Esophagus muscularis mucosa (tissue), 4 donors: ENCODE results near the gene PYGM. TPM values are rescaled to one million over a fixed set of nuclear protein-coding genes. Genes with fewer than 3 reads are reported as not detected.

Source experiments
- DNase-seq: peaks from one replicate; pipeline ENCODE4 v3.0.0-alpha.2; 2017; ENCODE audit errors: extremely low spot score
- H3K27ac ChIP-seq, 4 donors: fragments of 200-600 bp; sonication (generic); replicated peaks in 1 of 4; 1 replicate in 3 of 4; 2 replicates in 1 of 4; pipeline ENCODE4 v1.5.1; 2016 to 2019; ENCODE audit warnings: mild to moderate bottlenecking in 1 of 4
- H3K27me3 ChIP-seq, 4 donors: fragments of 200-600 bp; sonication (generic); one replicate each; pipeline versions ENCODE4 v1.5.1 to v1.6.0; 2016 to 2019
- H3K36me3 ChIP-seq, 4 donors: fragments of 200-600 bp; sonication (generic); one replicate each; pipeline ENCODE4 v1.5.1; 2016 to 2019
- H3K4me1 ChIP-seq, 4 donors: fragments of 200-600 bp; sonication (generic); one replicate each; pipeline ENCODE4 v1.5.1; 2016 to 2019
- H3K4me3 ChIP-seq, 4 donors: fragments of 200-600 bp; sonication (generic); 1 replicate in 2 of 4; 2 replicates in 2 of 4; pipeline ENCODE4 v1.5.1; 2016 to 2019; ENCODE audit warnings: mild to moderate bottlenecking in 4 of 4, moderate library complexity in 1 of 4
- H3K9me3 ChIP-seq, 4 donors: fragments of 200-600 bp; sonication (generic); 1 replicate in 3 of 4; 2 replicates in 1 of 4; pipeline ENCODE4 v1.5.1; 2016 to 2019
- CTCF ChIP-seq, 3 experiments: fragments of 200-600 bp in 2 of 3; fragments of 450-650 bp in 1 of 3; sonication (generic) in 2 of 3; IDR thresholded peaks; one replicate each; pipeline ENCODE4 v1.5.1; 2017 to 2019; ENCODE audit warnings: antibody characterized with exemption in 3 of 3, mild to moderate bottlenecking in 2 of 3, moderate library complexity in 1 of 3
- EP300 ChIP-seq: sonication (generic); formaldehyde crosslinking; IDR thresholded peaks from one replicate; pipeline ENCODE4 v1.6.1; 2017; ENCODE audit warnings: antibody characterized with exemption
- POLR2A ChIP-seq: fragments of 450-650 bp; IDR thresholded peaks from one replicate; pipeline ENCODE4 v1.6.1; 2017; ENCODE audit warnings: antibody characterized with exemption, moderate library complexity, mild to moderate bottlenecking, low read depth
- POLR2AphosphoS5 ChIP-seq, 2 donors: sonication (generic); formaldehyde crosslinking; IDR thresholded peaks; one replicate each; pipeline ENCODE4 v1.6.1; 2017; ENCODE audit warnings: antibody characterized with exemption in 2 of 2
- WGBS: methylation state at CpG from one replicate; pipeline ENCODE4 v1.1.5; 2018; 5-methylcytosine and 5-hydroxymethylcytosine counted together
- intact Hi-C: fragments of 100-400 bp; cut with DNase I; formaldehyde crosslinking; loops from one replicate; pipeline ENCODE4 v1.15.1; 2023
- total RNA-seq, 4 donors: library from RNA; depleted of rRNA; stranded (reverse); fragments of >200 nt; gene quantifications; one replicate each; pipeline versions ENCODE4 v1.1.0 to v1.2.1, GENCODE V29; 2016

Gene PYGM
- total RNA-seq, 4 donors from 2014 or later, result 18.4 to 57.2 (median 26.3) TPM

GRCh38 chr11:64716473-64717267, 43.1 kb downstream of the PYGM start:
- 50% methylated on average over 21 of the region's 21 CpGs for WGBS
- Histone ChIP-seq H3K27ac (no peak overlapping the region), H3K4me3 (no peak overlapping the region), H3K9me3 (no peaks in the 10 kb centered on the region), H3K36me3 (no peaks in the 10 kb centered on the region), H3K27me3 (peaks cover 0 to 99% (median 51%) of the 10 kb centered on the region in 4 donors), H3K4me1 (peaks cover 6 to 23% (median 19%) of the 10 kb centered on the region in 4 donors)
- DNase-seq, result no peak
- TF ChIP-seq CTCF (IDR thresholded peaks at IDR 0.05) (no peak), POLR2A (no peak), POLR2AphosphoS5 (IDR thresholded peaks at IDR 0.05) (no peak), EP300 (no peak)
- intact Hi-C loops, result no loop called here

- TF ChIP-seq EP300, result no peak
- no peak for TF ChIP-seq POLR2A
- no peak for TF ChIP-seq CTCF (IDR thresholded peaks at IDR 0.05)
- no peaks in the 10 kb centered on the region for H3K36me3 ChIP-seq
- H3K27me3 ChIP-seq, result peaks cover 0 to 99% (median 56%) of the 10 kb centered on the region in 4 donors
- H3K4me1 ChIP-seq, result peaks cover 9 to 31% (median 21%) of the 10 kb centered on the region in 4 donors
- H3K4me3 ChIP-seq, result no peak overlapping the region
- H3K9me3 ChIP-seq, result no peaks in the 10 kb centered on the region
- no peak overlapping the region for H3K27ac ChIP-seq
- 49% methylated on average over 11 of the region's 13 CpGs for WGBS
- intact Hi-C loops, result no loop called here
- no peak for DNase-seq
Measured at GRCh38 chr11:64715756-64716472, 43.9 kb downstream of the PYGM start.

- TF ChIP-seq POLR2AphosphoS5 (IDR thresholded peaks at IDR 0.05), result no peak
- no peak for TF ChIP-seq CTCF (IDR thresholded peaks at IDR 0.05)
- TF ChIP-seq POLR2A, result no peak
- TF ChIP-seq EP300, result no peak
- peaks cover 9 to 31% (median 21%) of the 10 kb centered on the region in 4 donors for H3K4me1 ChIP-seq
- no peaks in the 10 kb centered on the region for H3K36me3 ChIP-seq
- WGBS, result 61% methylated on average over 5 of the region's 5 CpGs
- no peaks in the 10 kb centered on the region for H3K9me3 ChIP-seq
- intact Hi-C loops, result no loop called here
- no peak for DNase-seq
- no peak overlapping the region for H3K4me3 ChIP-seq
- no peak overlapping the region for H3K27ac ChIP-seq
- peaks cover 0 to 99% (median 61%) of the 10 kb centered on the region in 4 donors for H3K27me3 ChIP-seq
Measured at GRCh38 chr11:64715110-64715509, 44.7 kb downstream of the PYGM start.

GRCh38 chr11:64714666-64715065, 45.1 kb downstream of the PYGM start:
- intact Hi-C loops, result no loop called here
- H3K36me3 ChIP-seq, result no peaks in the 10 kb centered on the region
- H3K9me3 ChIP-seq, result no peaks in the 10 kb centered on the region
- TF ChIP-seq EP300, result no peak
- no peak for TF ChIP-seq POLR2A
- no peak for TF ChIP-seq CTCF (IDR thresholded peaks at IDR 0.05)
- no peak for TF ChIP-seq POLR2AphosphoS5 (IDR thresholded peaks at IDR 0.05)
- no peak overlapping the region for H3K4me3 ChIP-seq
- H3K4me1 ChIP-seq, result peaks cover 9 to 31% (median 21%) of the 10 kb centered on the region in 4 donors
- H3K27me3 ChIP-seq, result peaks cover 0 to 99% (median 61%) of the 10 kb centered on the region in 4 donors
- DNase-seq, result no peak
- no peak overlapping the region for H3K27ac ChIP-seq
- 72% methylated on average over 5 of the region's 5 CpGs for WGBS
